NCI-H2227 (cell line): ENCODE measurements around the gene PROKR1.

ENCODE experiments used
- DNase-seq: peaks from one replicate; lab custom pipeline; 2025; ENCODE audit not compliant: unreplicated experiment; lab: John Stamatoyannopoulos, UW

PROKR1 gene

GRCh38 chr2:68695971-68696370 is 52.6 kb downstream of the PROKR1 start:
- DNase-seq, result no peak

GRCh38 chr2:68696554-68696953 is 53.2 kb downstream of the PROKR1 start:
- no peak for DNase-seq

GRCh38 chr2:68698567-68699377 is 55.4 kb downstream of the PROKR1 start:
- DNase-seq, result peak; percentile 76

GRCh38 chr2:68700560-68700959 is 57.2 kb downstream of the PROKR1 start:
- DNase-seq, result no peak

- DNase-seq, result no peak
These were observed 63.3 kb downstream of the PROKR1 start for GRCh38 chr2:68706637-68707036.
